A549 (cell line): ENCODE results near the gene MAP2K7. TPM values are rescaled to one million over a fixed set of nuclear protein-coding genes. Genes with fewer than 3 reads are reported as not detected.
A peak's percentile ranks its signal among the peaks of the same experiment; 100 is the strongest.

Experiments
- ATAC-seq, 2 experiments: fragments of 200-7000 bp in 1 of 2; fragments of >200 bp in 1 of 2; cut with Nextera tagmentation in 1 of 2; cut with Tn5 transposase in 1 of 2; 3 replicates each; pipeline versions ENCODE4 v1.8.0 to v1.9.1; 2018 to 2020; ENCODE audit warnings: mild to moderate bottlenecking in 1 of 2, moderate library complexity in 1 of 2
- CTCF ChIA-PET: fragments of 300-600 bp; sonication (Branson Sonifier 250); formaldehyde crosslinking; extraction: SDS; loops from one replicate; lab custom pipeline; 2021; ENCODE audit warnings: antibody characterized with exemption, inconsistent platforms; lab: Yijun Ruan, JAX
- POLR2A ChIA-PET: fragments of 350-600 bp; formaldehyde crosslinking; extraction: SDS; loops from one replicate; lab custom pipeline; 2021; ENCODE audit warnings: antibody characterized with exemption, inconsistent platforms; lab: Yijun Ruan, JAX
- DNase-seq, 2 experiments: peaks; one replicate each; pipeline versions ENCODE4 v3.0.0 to v3.0.0-alpha.2; 2011 to 2016; ENCODE audit warnings: low read depth in 1 of 2, low spot score in 1 of 2
- FAIRE-seq: peaks from 2 replicates; lab custom pipeline; 2011; peaks lifted over from hg19 to GRCh38; lab: Jason Lieb, UNC
- H3K27ac ChIP-seq, 2 experiments: fragments of >200 bp; sonication (Bioruptor Twin); formaldehyde crosslinking; 3 replicates each; pipeline ENCODE4 v1.5.1; 2016 to 2017
- H3K4me1 ChIP-seq: fragments of >200 bp; sonication (Bioruptor Twin); formaldehyde crosslinking; 3 replicates; pipeline ENCODE4 v1.6.1; 2016
- H3K4me2 ChIP-seq: fragments of >200 bp; sonication (Bioruptor Twin); formaldehyde crosslinking; 3 replicates; pipeline ENCODE4 v1.6.1; 2016
- H3K4me3 ChIP-seq: fragments of >200 bp; sonication (Bioruptor Twin); formaldehyde crosslinking; 3 replicates; pipeline ENCODE4 v1.5.1; 2016
- H3K9me3 ChIP-seq: fragments of >200 bp; sonication (Bioruptor Twin); formaldehyde crosslinking; 3 replicates; pipeline ENCODE4 v1.6.1; 2016
- CBX8 ChIP-seq: fragments of 200-600 bp; sonication (generic); IDR thresholded peaks from 2 replicates; pipeline ENCODE4 v1.6.1; 2016
- CEBPB ChIP-seq, 2 experiments: fragments of >200 bp in 1 of 2; sonication (Bioruptor Twin) in 1 of 2; formaldehyde crosslinking in 1 of 2; IDR thresholded peaks; 2 replicates each; pipeline ENCODE4 v1.6.1; 2012 to 2016
- CHD2 ChIP-seq: fragments of 150-350 bp; IDR thresholded peaks from 2 replicates; pipeline ENCODE4 v1.6.1; 2014; ENCODE audit warnings: low read length; ENCODE audit not compliant: partially characterized antibody
- EHF ChIP-seq: fragments of 250-450 bp; sonication (Bioruptor Pico); IDR thresholded peaks from 2 replicates; pipeline ENCODE4 v1.5.0; 2020; ENCODE audit warnings: mild to moderate bottlenecking
- HDAC2 ChIP-seq: fragments of 200-600 bp; sonication (generic); IDR thresholded peaks from 2 replicates; pipeline ENCODE4 v1.6.1; 2016
- HOXA7 ChIP-seq: fragments of 250-450 bp; sonication (Bioruptor Pico); IDR thresholded peaks from 2 replicates; pipeline ENCODE4 v1.5.0; 2020; ENCODE audit warnings: mild to moderate bottlenecking, moderate library complexity
- KDM5A ChIP-seq: fragments of 200-600 bp; sonication (generic); IDR thresholded peaks from 2 replicates; pipeline ENCODE4 v1.6.1; 2016; ENCODE audit warnings: antibody characterized with exemption, mild to moderate bottlenecking
- MYC ChIP-seq: IDR thresholded peaks from 2 replicates; pipeline ENCODE4 v1.6.1; 2012; ENCODE audit warnings: mild to moderate bottlenecking, inconsistent platforms, low read length, improper control_type of control experiment, borderline replicate concordance
- NR3C1 ChIP-seq: fragments of >200 bp; sonication (Bioruptor Twin); formaldehyde crosslinking; IDR thresholded peaks from 3 replicates; pipeline ENCODE4 v1.6.1; 2017
- POLR2A ChIP-seq: IDR thresholded peaks from 2 replicates; pipeline ENCODE4 v1.6.1; 2012; ENCODE audit warnings: mild to moderate bottlenecking, low read length
- RCOR1 ChIP-seq: fragments of 150-350 bp; IDR thresholded peaks from 2 replicates; pipeline ENCODE4 v1.6.1; 2014; ENCODE audit warnings: antibody characterized with exemption, low read length, low read depth
- RFX5 ChIP-seq: fragments of 450-650 bp; IDR thresholded peaks from 2 replicates; pipeline ENCODE4 v1.7.1; 2014; ENCODE audit warnings: antibody characterized with exemption, mild to moderate bottlenecking, moderate library complexity
- SMC3 ChIP-seq: fragments of >200 bp; sonication (Bioruptor Twin); formaldehyde crosslinking; IDR thresholded peaks from 3 replicates; pipeline ENCODE4 v1.6.1; 2018; ENCODE audit warnings: inconsistent platforms
- SREBF2 ChIP-seq: fragments of 450-650 bp; IDR thresholded peaks from 2 replicates; pipeline ENCODE4 v1.6.1; 2014; ENCODE audit warnings: mild to moderate bottlenecking, moderate library complexity
- WGBS: methylation state at CpG from one replicate; pipeline ENCODE4 v1.1.6; 2017; ENCODE audit errors: missing lambda C conversion rate; 5-methylcytosine and 5-hydroxymethylcytosine counted together
- polyA plus RNA-seq, 4 experiments: library from polyadenylated mRNA; depleted of rRNA in 3 of 4; stranded (reverse); fragments of >200 nt; fragmentation: RNase III in 1 of 4; extraction: RNeasy Plus Mini Kit Qiagen cat#74134 plus additional on column Dnase treatment in 1 of 4; gene quantifications; 2 replicates in 3 of 4; 3 replicates in 1 of 4; pipeline ENCODE4 v1.2.3, GENCODE V29; 2011 to 2017
- TF ChIP-seq, protein P1 (sequence below): fragments of >200 bp; sonication (Bioruptor Twin); formaldehyde crosslinking; IDR thresholded peaks from 3 replicates; pipeline ENCODE4 v1.5.1; 2016
- TF ChIP-seq, protein P2 (sequence below): IDR thresholded peaks from 2 replicates; pipeline ENCODE4 v1.6.1; 2012
- TF ChIP-seq, protein P3 (sequence below): IDR thresholded peaks from 2 replicates; pipeline ENCODE4 v1.6.1; 2012
- TF ChIP-seq, protein P4 (sequence below): fragments of 150-350 bp; IDR thresholded peaks from 2 replicates; pipeline ENCODE4 v1.6.1; 2014; ENCODE audit warnings: low read depth, mild to moderate bottlenecking, low read length
- TF ChIP-seq, protein P5 (sequence below): IDR thresholded peaks from 2 replicates; pipeline ENCODE4 v1.6.1; 2012; ENCODE audit warnings: low read depth, borderline replicate concordance

MAP2K7 gene
- polyA plus RNA-seq, 2 of the 4 experiments (the other 2 are of a cell fraction): 5.5 to 19.4 TPM

DNA sequence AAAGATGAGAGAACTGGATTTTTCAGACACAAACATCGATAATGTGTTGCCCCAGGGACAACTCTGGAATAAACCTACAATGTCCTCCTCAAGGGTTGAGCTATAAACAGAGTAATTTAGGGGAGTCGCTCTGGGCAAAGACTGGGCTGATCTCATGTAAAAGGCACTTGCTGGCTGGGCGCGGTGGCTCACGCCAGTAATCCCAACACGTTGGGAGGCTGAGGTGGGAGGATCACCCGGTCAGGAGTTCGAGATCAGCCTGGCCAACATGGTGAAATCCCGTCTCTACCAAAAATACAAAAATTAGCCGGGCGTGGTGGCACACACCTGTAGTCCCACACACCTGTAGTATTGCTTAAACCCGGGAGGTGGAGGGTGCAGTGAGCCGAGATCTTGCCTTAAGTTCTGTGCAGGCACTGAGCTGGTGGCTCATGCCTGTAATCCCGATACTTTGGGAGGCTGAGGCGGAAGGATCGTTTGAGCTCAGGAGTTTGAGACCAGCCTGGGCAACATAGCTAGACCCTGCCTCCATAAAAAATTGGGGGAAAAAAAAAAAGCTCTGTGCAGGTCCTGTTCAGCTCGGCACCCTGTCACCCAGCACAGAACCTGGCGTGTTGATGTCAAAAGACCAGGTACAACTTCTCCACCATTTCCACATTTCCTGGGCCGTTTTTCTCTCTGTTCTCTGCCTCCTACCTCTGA lies 38.4 kb downstream of the MAP2K7 start:
- FAIRE-seq (no peak), DNase-seq (no peak), ATAC-seq (no peak)
- Histone ChIP-seq H3K4me1 (peaks cover 8% of the 10 kb centered on the region; the same call in 1 of the 3 replicates), H3K9me3 (no peaks in the 10 kb centered on the region), H3K4me2 (peak overlapping the region; percentile 81), H3K4me3 (peak overlapping the region; percentile 92), H3K27ac (peak overlapping the region in 1 of 2 experiments; percentile 100; a peak in 3 of 6 replicates)
- TF ChIP-seq SREBF2: no peak
- TF ChIP-seq RFX5: no peak
- no peak for TF ChIP-seq NR3C1
- no peak for TF ChIP-seq CHD2
- TF ChIP-seq, protein P1, sequence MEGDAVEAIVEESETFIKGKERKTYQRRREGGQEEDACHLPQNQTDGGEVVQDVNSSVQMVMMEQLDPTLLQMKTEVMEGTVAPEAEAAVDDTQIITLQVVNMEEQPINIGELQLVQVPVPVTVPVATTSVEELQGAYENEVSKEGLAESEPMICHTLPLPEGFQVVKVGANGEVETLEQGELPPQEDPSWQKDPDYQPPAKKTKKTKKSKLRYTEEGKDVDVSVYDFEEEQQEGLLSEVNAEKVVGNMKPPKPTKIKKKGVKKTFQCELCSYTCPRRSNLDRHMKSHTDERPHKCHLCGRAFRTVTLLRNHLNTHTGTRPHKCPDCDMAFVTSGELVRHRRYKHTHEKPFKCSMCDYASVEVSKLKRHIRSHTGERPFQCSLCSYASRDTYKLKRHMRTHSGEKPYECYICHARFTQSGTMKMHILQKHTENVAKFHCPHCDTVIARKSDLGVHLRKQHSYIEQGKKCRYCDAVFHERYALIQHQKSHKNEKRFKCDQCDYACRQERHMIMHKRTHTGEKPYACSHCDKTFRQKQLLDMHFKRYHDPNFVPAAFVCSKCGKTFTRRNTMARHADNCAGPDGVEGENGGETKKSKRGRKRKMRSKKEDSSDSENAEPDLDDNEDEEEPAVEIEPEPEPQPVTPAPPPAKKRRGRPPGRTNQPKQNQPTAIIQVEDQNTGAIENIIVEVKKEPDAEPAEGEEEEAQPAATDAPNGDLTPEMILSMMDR: no peak
- TF ChIP-seq, protein P2, sequence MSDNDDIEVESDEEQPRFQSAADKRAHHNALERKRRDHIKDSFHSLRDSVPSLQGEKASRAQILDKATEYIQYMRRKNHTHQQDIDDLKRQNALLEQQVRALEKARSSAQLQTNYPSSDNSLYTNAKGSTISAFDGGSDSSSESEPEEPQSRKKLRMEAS: no peak
- no peak for TF ChIP-seq KDM5A
- TF ChIP-seq, protein P3, sequence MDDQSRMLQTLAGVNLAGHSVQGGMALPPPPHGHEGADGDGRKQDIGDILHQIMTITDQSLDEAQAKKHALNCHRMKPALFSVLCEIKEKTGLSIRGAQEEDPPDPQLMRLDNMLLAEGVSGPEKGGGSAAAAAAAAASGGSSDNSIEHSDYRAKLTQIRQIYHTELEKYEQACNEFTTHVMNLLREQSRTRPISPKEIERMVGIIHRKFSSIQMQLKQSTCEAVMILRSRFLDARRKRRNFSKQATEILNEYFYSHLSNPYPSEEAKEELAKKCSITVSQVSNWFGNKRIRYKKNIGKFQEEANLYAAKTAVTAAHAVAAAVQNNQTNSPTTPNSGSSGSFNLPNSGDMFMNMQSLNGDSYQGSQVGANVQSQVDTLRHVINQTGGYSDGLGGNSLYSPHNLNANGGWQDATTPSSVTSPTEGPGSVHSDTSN: no peak
- CTCF ChIA-PET: interaction anchor here (0.8 to 7.3 kb wide), 4 partner anchors 11 to 73 kb away, joined by 3 to 56 read pairs (median 4); no protein-coding TSS in a partner anchor
- WGBS: 93% methylated on average over 19 of the region's 19 CpGs
- POLR2A ChIA-PET: no interaction called here

DNA sequence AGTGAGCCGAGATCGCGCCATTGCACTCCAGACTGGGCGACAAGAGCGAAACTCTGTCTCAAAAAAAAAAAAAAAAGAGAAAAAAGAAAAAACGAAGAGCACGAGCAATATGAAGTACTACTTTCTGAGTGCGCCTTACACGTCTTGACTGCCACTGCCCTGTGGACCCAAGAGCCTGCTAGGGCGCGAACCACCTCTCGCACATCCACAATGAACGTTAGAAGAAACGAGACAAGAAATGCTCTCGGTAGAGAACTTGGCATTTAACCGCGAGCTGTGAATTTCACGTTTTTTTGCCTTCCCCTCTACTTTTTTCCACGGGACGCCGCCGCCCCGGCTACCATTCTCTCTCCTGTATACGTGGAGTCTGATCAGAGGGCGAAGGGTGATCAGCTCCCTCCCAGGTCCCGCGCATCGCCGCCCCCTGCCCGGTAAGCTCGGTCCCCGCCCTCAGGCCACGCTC lies 39.3 kb downstream of the MAP2K7 start:
- ATAC-seq (peak; percentile 22 to 51; a peak in 3 of 6 replicates), FAIRE-seq (no peak), DNase-seq (no peak)
- Histone ChIP-seq H3K9me3 (no peaks in the 10 kb centered on the region; the same call in 2 of the 3 replicates), H3K4me2 (peak overlapping the region; percentile 81), H3K4me1 (peaks cover 8% of the 10 kb centered on the region; the same call in 1 of the 3 replicates), H3K27ac (peak overlapping the region; percentile 99 to 100), H3K4me3 (peak overlapping the region; percentile 92)
- ChIA-PET CTCF (interaction anchor here (0.5 to 7.3 kb wide), 21 partner anchors 8 to 1002 kb away, joined by 3 to 64 read pairs (median 8); partner anchors contain the start of genes ELAVL1, PET100, SNAPC2 and XAB2), POLR2A (interaction anchor here (0.5 to 2.7 kb wide), 12 partner anchors 8 to 319 kb away, joined by 3 to 20 read pairs (median 4); partner anchors contain the start of genes ELAVL1 and SNAPC2)
- WGBS: 3% methylated on average over 28 of the region's 33 CpGs
- TF ChIP-seq HDAC2 (no peak), POLR2A (no peak), MYC (no peak), HOXA7 (CRISPR knock-in tag) (no peak), RCOR1 (no peak), SMC3 (no peak), EHF (no peak), CEBPB (IDR thresholded peaks at IDR 0.05) (no peak), CBX8 (no peak)
- TF ChIP-seq, protein P4, sequence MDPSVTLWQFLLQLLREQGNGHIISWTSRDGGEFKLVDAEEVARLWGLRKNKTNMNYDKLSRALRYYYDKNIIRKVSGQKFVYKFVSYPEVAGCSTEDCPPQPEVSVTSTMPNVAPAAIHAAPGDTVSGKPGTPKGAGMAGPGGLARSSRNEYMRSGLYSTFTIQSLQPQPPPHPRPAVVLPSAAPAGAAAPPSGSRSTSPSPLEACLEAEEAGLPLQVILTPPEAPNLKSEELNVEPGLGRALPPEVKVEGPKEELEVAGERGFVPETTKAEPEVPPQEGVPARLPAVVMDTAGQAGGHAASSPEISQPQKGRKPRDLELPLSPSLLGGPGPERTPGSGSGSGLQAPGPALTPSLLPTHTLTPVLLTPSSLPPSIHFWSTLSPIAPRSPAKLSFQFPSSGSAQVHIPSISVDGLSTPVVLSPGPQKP: no peak
- TF ChIP-seq, protein P5, sequence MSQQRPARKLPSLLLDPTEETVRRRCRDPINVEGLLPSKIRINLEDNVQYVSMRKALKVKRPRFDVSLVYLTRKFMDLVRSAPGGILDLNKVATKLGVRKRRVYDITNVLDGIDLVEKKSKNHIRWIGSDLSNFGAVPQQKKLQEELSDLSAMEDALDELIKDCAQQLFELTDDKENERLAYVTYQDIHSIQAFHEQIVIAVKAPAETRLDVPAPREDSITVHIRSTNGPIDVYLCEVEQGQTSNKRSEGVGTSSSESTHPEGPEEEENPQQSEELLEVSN: no peak
